Mesenchymal stem cell (in vitro differentiated cells and primary cell): ENCODE results near the gene DISC1.

ENCODE experiments used
- DNase-seq: peaks from one replicate; pipeline ENCODE4 v3.0.0-alpha.2; 2013
- H2AFZ ChIP-seq: one replicate; pipeline ENCODE4 v1.6.1; 2013; ENCODE audit warnings: low read depth, mild to moderate bottlenecking, control low read depth, inconsistent platforms, low read length, moderate library complexity
- H2AK5ac ChIP-seq: 2 replicates; pipeline ENCODE4 v1.6.1; 2013; ENCODE audit warnings: low read length, moderate library complexity, mild to moderate bottlenecking, inconsistent platforms; ENCODE audit not compliant: severe bottlenecking
- H2BK120ac ChIP-seq: one replicate; pipeline ENCODE4 v1.6.1; 2013; ENCODE audit warnings: low read depth, mild to moderate bottlenecking, inconsistent platforms, low read length, moderate library complexity
- H2BK12ac ChIP-seq, 2 experiments: one replicate each; pipeline ENCODE4 v1.6.1; 2013; ENCODE audit warnings: inconsistent platforms in 2 of 2, low read length in 2 of 2, mild to moderate bottlenecking in 2 of 2, moderate library complexity in 2 of 2, control low read depth in 1 of 2
- H2BK15ac ChIP-seq: one replicate; pipeline ENCODE4 v1.6.1; 2013; ENCODE audit warnings: mild to moderate bottlenecking, low read depth, inconsistent platforms; ENCODE audit not compliant: poor library complexity, severe bottlenecking
- H2BK5ac ChIP-seq: 2 replicates; pipeline ENCODE4 v1.6.1; 2013; ENCODE audit warnings: low read depth, mild to moderate bottlenecking, low read length, control low read depth, inconsistent platforms; ENCODE audit not compliant: poor library complexity, severe bottlenecking
- H3K14ac ChIP-seq, 2 experiments: one replicate each; pipeline ENCODE4 v1.6.1; 2013; ENCODE audit warnings: inconsistent platforms in 2 of 2, low read length in 2 of 2, control low read depth in 1 of 2, mild to moderate bottlenecking in 1 of 2, moderate library complexity in 1 of 2
- H3K18ac ChIP-seq, 2 experiments: one replicate each; pipeline ENCODE4 v1.6.1; 2013; ENCODE audit warnings: inconsistent platforms in 2 of 2, low read length in 2 of 2, control low read depth in 1 of 2, low read depth in 1 of 2, mild to moderate bottlenecking in 1 of 2
- H3K23ac ChIP-seq, 2 experiments: one replicate each; pipeline ENCODE4 v1.6.1; 2013; ENCODE audit warnings: inconsistent platforms in 2 of 2, low read length in 2 of 2, mild to moderate bottlenecking in 2 of 2, moderate library complexity in 2 of 2, control low read depth in 1 of 2
- H3K27ac ChIP-seq: 2 replicates; pipeline ENCODE4 v1.5.1; 2013; ENCODE audit warnings: mild to moderate bottlenecking, moderate library complexity, low read length, control low read depth, inconsistent platforms; ENCODE audit not compliant: poor library complexity, severe bottlenecking
- H3K27me3 ChIP-seq, 2 experiments: 2 replicates each; pipeline versions ENCODE4 v1.6.1 to v1.7.0; 2013; ENCODE audit warnings: low read length in 2 of 2, mild to moderate bottlenecking in 2 of 2, moderate library complexity in 2 of 2, control low read depth in 1 of 2, inconsistent platforms in 1 of 2; ENCODE audit not compliant: control insufficient read depth in 1 of 2, insufficient read depth in 1 of 2
- H3K36me3 ChIP-seq, 2 experiments: 2 replicates each; pipeline versions ENCODE4 v1.6.1 to v1.7.0; 2013; ENCODE audit warnings: low read length in 2 of 2, control low read depth in 1 of 2, inconsistent platforms in 1 of 2, low read depth in 1 of 2, mild to moderate bottlenecking in 1 of 2; ENCODE audit not compliant: insufficient read depth in 2 of 2, control insufficient read depth in 1 of 2
- H3K4ac ChIP-seq, 2 experiments: one replicate each; pipeline ENCODE4 v1.6.1; 2013; ENCODE audit warnings: inconsistent platforms in 2 of 2, low read length in 2 of 2, mild to moderate bottlenecking in 2 of 2, moderate library complexity in 2 of 2, control low read depth in 1 of 2, low read depth in 1 of 2
- H3K4me1 ChIP-seq: 2 replicates; pipeline ENCODE4 v1.6.1; 2013; ENCODE audit warnings: low read depth, low read length, control low read depth; ENCODE audit not compliant: control insufficient read depth, insufficient read depth
- H3K4me2 ChIP-seq: 2 replicates; pipeline ENCODE4 v1.6.1; 2013; ENCODE audit warnings: low read length, mild to moderate bottlenecking, inconsistent platforms; ENCODE audit not compliant: poor library complexity, severe bottlenecking
- H3K4me3 ChIP-seq, 2 experiments: 2 replicates each; pipeline versions ENCODE4 v1.5.1 to v1.7.0; 2013; ENCODE audit warnings: low read length in 2 of 2, mild to moderate bottlenecking in 2 of 2, control low read depth in 1 of 2, low read depth in 1 of 2; ENCODE audit not compliant: insufficient read depth in 1 of 2
- H3K79me1 ChIP-seq: replicated peaks from 2 replicates; pipeline ENCODE4 v1.6.1; 2013; ENCODE audit warnings: mild to moderate bottlenecking, control low read depth, low read length, inconsistent platforms; ENCODE audit not compliant: poor library complexity, severe bottlenecking
- H3K9ac ChIP-seq: 2 replicates; pipeline ENCODE4 v1.7.0; 2013; ENCODE audit warnings: mild to moderate bottlenecking, low read length, moderate library complexity
- H3K9me3 ChIP-seq: 2 replicates; pipeline ENCODE4 v1.7.0; 2013; ENCODE audit warnings: mild to moderate bottlenecking, low read length; ENCODE audit not compliant: control insufficient read depth
- H4K8ac ChIP-seq: one replicate; pipeline ENCODE4 v1.6.1; 2013; ENCODE audit warnings: inconsistent platforms, mild to moderate bottlenecking, low read length, moderate library complexity
- H4K91ac ChIP-seq: one replicate; pipeline ENCODE4 v1.6.1; 2013; ENCODE audit warnings: mild to moderate bottlenecking, low read length, inconsistent platforms
- WGBS: methylation state at CpG from one replicate; pipeline ENCODE4 v1.1.7; 2013; ENCODE audit warnings: mixed read lengths; 5-methylcytosine and 5-hydroxymethylcytosine counted together

The DISC1 gene

GRCh38 chr1:231770506-231771175 lies 144.1 kb downstream of the DISC1 start:
- H2AFZ ChIP-seq = no peak overlapping the region
- H2BK5ac ChIP-seq = no peak overlapping the region
- H3K79me1 ChIP-seq = peaks cover 18% of the 10 kb centered on the region
- no peak overlapping the region for H3K27ac ChIP-seq
- WGBS = 95% methylated on average over 6 of the region's 8 CpGs
- no peak for DNase-seq
- no peak overlapping the region for H3K23ac ChIP-seq
- H3K27me3 ChIP-seq = no peaks in the 10 kb centered on the region
- H3K4me2 ChIP-seq = no peak overlapping the region
- no peak overlapping the region for H2BK12ac ChIP-seq
- peaks cover 0 to 22% of the 10 kb centered on the region in 2 experiments for H3K36me3 ChIP-seq
- no peak overlapping the region for H4K8ac ChIP-seq
- no peak overlapping the region for H4K91ac ChIP-seq
- H3K4me1 ChIP-seq = peaks cover 2% of the 10 kb centered on the region
- no peak overlapping the region for H2BK15ac ChIP-seq
- no peak overlapping the region for H3K9ac ChIP-seq
- H3K14ac ChIP-seq = no peak overlapping the region
- no peak overlapping the region for H2AK5ac ChIP-seq
- H3K9me3 ChIP-seq = no peaks in the 10 kb centered on the region
- H2BK120ac ChIP-seq = no peak overlapping the region
- no peak overlapping the region for H3K4me3 ChIP-seq
- no peak overlapping the region for H3K4ac ChIP-seq
- H3K18ac ChIP-seq = no peak overlapping the region

GRCh38 chr1:231774719-231775335 lies 148.2 kb downstream of the DISC1 start:
- Histone ChIP-seq H2BK12ac (no peak overlapping the region), H3K18ac (no peak overlapping the region), H3K23ac (peak overlapping the region in 1 of 2 experiments; percentile 54), H3K4me2 (no peak overlapping the region), H4K8ac (no peak overlapping the region), H2BK15ac (no peak overlapping the region), H3K9ac (no peak overlapping the region), H4K91ac (no peak overlapping the region), H3K36me3 (peaks cover 0 to 14% of the 10 kb centered on the region in 2 experiments), H2BK5ac (peak overlapping the region; percentile 25), H3K14ac (no peak overlapping the region), H2AK5ac (peak overlapping the region; percentile 89), H3K4ac (no peak overlapping the region), H3K27ac (no peak overlapping the region), H3K9me3 (no peaks in the 10 kb centered on the region), H2AFZ (no peak overlapping the region), H3K4me3 (no peak overlapping the region), H3K79me1 (peaks cover 26% of the 10 kb centered on the region), H3K27me3 (no peaks in the 10 kb centered on the region), H3K4me1 (peaks cover 14% of the 10 kb centered on the region), H2BK120ac (no peak overlapping the region)
- no peak for DNase-seq
- WGBS = over 99% methylated on average over 4 of the region's 4 CpGs

GRCh38 chr1:231776010-231776756 lies 149.6 kb downstream of the DISC1 start:
- H3K4me3 ChIP-seq = no peak overlapping the region
- H2BK15ac ChIP-seq = no peak overlapping the region
- WGBS = 80% methylated on average over 10 of the region's 10 CpGs
- no peaks in the 10 kb centered on the region for H3K27me3 ChIP-seq
- no peak overlapping the region for H4K91ac ChIP-seq
- H3K4ac ChIP-seq = no peak overlapping the region
- H3K27ac ChIP-seq = peak overlapping the region; percentile 88
- H2BK5ac ChIP-seq = peak overlapping the region; percentile 36
- peaks cover 0 to 8% of the 10 kb centered on the region in 2 experiments for H3K36me3 ChIP-seq
- no peak overlapping the region for H2BK12ac ChIP-seq
- peak overlapping the region; percentile 60 for H2AK5ac ChIP-seq
- no peaks in the 10 kb centered on the region for H3K9me3 ChIP-seq
- H3K23ac ChIP-seq = no peak overlapping the region
- H3K18ac ChIP-seq = no peak overlapping the region
- peak; percentile 40 for DNase-seq
- no peak overlapping the region for H2AFZ ChIP-seq
- H2BK120ac ChIP-seq = no peak overlapping the region
- peaks cover 14% of the 10 kb centered on the region for H3K4me1 ChIP-seq
- H3K14ac ChIP-seq = no peak overlapping the region
- H3K9ac ChIP-seq = no peak overlapping the region
- peaks cover 26% of the 10 kb centered on the region for H3K79me1 ChIP-seq
- H4K8ac ChIP-seq = no peak overlapping the region
- H3K4me2 ChIP-seq = no peak overlapping the region

DNA sequence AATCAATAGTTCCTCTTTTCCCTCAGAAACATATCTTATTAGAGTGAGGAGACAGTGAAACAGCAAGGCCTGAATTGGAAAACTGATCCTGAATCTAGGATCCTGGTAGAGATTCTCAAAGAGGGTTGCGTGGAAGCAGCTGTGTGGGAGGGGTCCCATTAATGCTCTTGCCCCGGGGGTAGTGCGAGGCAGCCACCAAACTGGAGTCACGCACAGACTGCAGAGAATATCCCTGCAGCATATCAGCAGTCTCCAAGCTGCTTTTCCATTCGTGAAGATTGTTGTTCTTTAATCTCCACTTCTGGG lies 150.1 kb downstream of the DISC1 start:
- Histone ChIP-seq H3K4me2 (no peak overlapping the region), H3K18ac (no peak overlapping the region), H2BK12ac (no peak overlapping the region), H3K4me1 (peaks cover 14% of the 10 kb centered on the region), H4K91ac (no peak overlapping the region), H3K4ac (no peak overlapping the region), H3K36me3 (peaks cover 0 to 6% of the 10 kb centered on the region in 2 experiments), H3K14ac (no peak overlapping the region), H2BK5ac (peak overlapping the region; percentile 63), H3K27ac (peak overlapping the region; percentile 65), H3K27me3 (no peaks in the 10 kb centered on the region), H3K4me3 (no peak overlapping the region), H3K9me3 (no peaks in the 10 kb centered on the region), H2AFZ (no peak overlapping the region), H3K23ac (no peak overlapping the region), H3K9ac (no peak overlapping the region), H4K8ac (no peak overlapping the region), H3K79me1 (peaks cover 26% of the 10 kb centered on the region), H2AK5ac (peak overlapping the region; percentile 36), H2BK120ac (no peak overlapping the region), H2BK15ac (no peak overlapping the region)
- DNase-seq = no peak
- WGBS = 99% methylated on average over 4 of the region's 5 CpGs
